ENCODE results near the gene FNDC10. TPM values are rescaled to one million over a fixed set of nuclear protein-coding genes. Genes with fewer than 3 reads are reported as not detected.

Gene FNDC10
- total RNA-seq, 1 experiment from 2014 or later, result 15.2 TPM

DNA sequence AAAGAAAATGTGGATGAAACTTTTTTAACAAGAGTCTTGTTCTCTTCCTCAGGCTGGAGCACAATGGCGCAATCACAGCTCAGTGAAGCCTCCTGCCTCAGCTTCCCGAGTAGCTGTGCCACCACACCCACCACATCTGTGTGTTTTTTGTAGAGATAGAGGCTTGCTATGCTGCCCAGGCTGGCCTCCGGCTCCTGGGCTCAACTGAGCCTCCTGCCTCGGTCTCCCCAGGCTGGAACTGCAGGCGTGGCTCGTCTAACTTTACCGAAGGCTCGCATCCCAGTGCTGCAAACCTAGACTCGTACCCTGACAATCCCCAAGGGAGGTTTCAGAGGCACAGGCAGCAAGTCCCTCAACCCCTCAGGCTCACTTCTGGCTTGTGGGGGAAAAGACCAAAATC lies 39.8 kb downstream of the FNDC10 start:
- no peak overlapping the region for H3K23ac ChIP-seq (ENCODE audit: insufficient read length, low read depth, low read length)
- no peaks in the 10 kb centered on the region for H3K27me3 ChIP-seq (ENCODE audit: insufficient read depth, low read length)
- no peak overlapping the region for H4K91ac ChIP-seq (ENCODE audit: insufficient read length, low read depth, low read length)
- H2AK5ac ChIP-seq (ENCODE audit: insufficient read length, low read length), result no peak overlapping the region
- H3K9ac ChIP-seq (ENCODE audit: extremely low read depth, insufficient read length, low read length), result no peak overlapping the region
- H3K18ac ChIP-seq (ENCODE audit: insufficient read length, low read depth, low read length), result no peak overlapping the region
- H3K23me2 ChIP-seq (ENCODE audit: insufficient read length, low read depth, low read length, poor library complexity, severe bottlenecking), result no peaks in the 10 kb centered on the region
- no peak overlapping the region for H4K8ac ChIP-seq (replicated peaks; ENCODE audit: insufficient read length, low read depth, low read length)
- no peak overlapping the region for H2BK12ac ChIP-seq (ENCODE audit: insufficient read length, low read depth, low read length)
- no peak overlapping the region for H3K4ac ChIP-seq (ENCODE audit: low read depth, low read length)
- no peak overlapping the region for H2AFZ ChIP-seq (ENCODE audit: low read length)
- Mint-ChIP-seq H3K27me3 (ENCODE audit: low read depth) (no peaks in the 10 kb centered on the region; the same call in 1 of the 2 replicates), H3K4me3 (no peak overlapping the region), H3K36me3 (ENCODE audit: insufficient read depth in 1 of 3, low read depth in 3 of 3) (peaks cover 29 to 53% (median 40%) of the 10 kb centered on the region in 3 experiments), H3K9me3 (no peaks in the 10 kb centered on the region), H3K4me1 (no peaks in the 10 kb centered on the region), H3K27ac (no peak overlapping the region)
- TF ChIP-seq, protein P1, sequence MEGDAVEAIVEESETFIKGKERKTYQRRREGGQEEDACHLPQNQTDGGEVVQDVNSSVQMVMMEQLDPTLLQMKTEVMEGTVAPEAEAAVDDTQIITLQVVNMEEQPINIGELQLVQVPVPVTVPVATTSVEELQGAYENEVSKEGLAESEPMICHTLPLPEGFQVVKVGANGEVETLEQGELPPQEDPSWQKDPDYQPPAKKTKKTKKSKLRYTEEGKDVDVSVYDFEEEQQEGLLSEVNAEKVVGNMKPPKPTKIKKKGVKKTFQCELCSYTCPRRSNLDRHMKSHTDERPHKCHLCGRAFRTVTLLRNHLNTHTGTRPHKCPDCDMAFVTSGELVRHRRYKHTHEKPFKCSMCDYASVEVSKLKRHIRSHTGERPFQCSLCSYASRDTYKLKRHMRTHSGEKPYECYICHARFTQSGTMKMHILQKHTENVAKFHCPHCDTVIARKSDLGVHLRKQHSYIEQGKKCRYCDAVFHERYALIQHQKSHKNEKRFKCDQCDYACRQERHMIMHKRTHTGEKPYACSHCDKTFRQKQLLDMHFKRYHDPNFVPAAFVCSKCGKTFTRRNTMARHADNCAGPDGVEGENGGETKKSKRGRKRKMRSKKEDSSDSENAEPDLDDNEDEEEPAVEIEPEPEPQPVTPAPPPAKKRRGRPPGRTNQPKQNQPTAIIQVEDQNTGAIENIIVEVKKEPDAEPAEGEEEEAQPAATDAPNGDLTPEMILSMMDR (conservative IDR thresholded peaks at IDR 0.05), result no peak
- H4K20me1 ChIP-seq (ENCODE audit: control insufficient read depth, insufficient read depth, insufficient read length), result no peaks in the 10 kb centered on the region
- H4K5ac ChIP-seq (ENCODE audit: insufficient read length, low read depth, low read length), result no peak overlapping the region
- H3K79me2 ChIP-seq (ENCODE audit: insufficient read depth, low read length), result peaks cover 4% of the 10 kb centered on the region; the same call in 1 of the 2 replicates
- H3K27ac ChIP-seq (ENCODE audit: insufficient read length, low read depth, low read length), result no peak overlapping the region
- no peak overlapping the region for H2BK5ac ChIP-seq (ENCODE audit: insufficient read length, low read length)
- H2BK20ac ChIP-seq (ENCODE audit: low read depth, low read length, poor library complexity, severe bottlenecking), result no peak overlapping the region
- no CpG with 5 or more reads among the region's 9 CpGs for WGBS (ENCODE audit: extremely low coverage, insufficient read length, low lambda C conversion rate)
- no peak overlapping the region for H3K14ac ChIP-seq (ENCODE audit: insufficient read depth, low read length)
- H2BK15ac ChIP-seq (ENCODE audit: low read depth, low read length), result no peak overlapping the region
- DNase-seq, result no peak
- H3K4me1 ChIP-seq (ENCODE audit: insufficient read depth, low read length), result no peaks in the 10 kb centered on the region
- H3K56ac ChIP-seq (ENCODE audit: insufficient read length, low read depth, low read length), result no peak overlapping the region
- H3T11ph ChIP-seq (ENCODE audit: low read length), result no peak overlapping the region
- H3K9me3 ChIP-seq (ENCODE audit: control insufficient read depth, low read depth, low read length), result no peaks in the 10 kb centered on the region
- no peak overlapping the region for H3K4me2 ChIP-seq (ENCODE audit: insufficient read depth, insufficient read length, low read length)
- peaks cover 6% of the 10 kb centered on the region for H3K79me1 ChIP-seq (ENCODE audit: insufficient read depth, low read depth, low read length, poor library complexity, severe bottlenecking)
- H2BK120ac ChIP-seq (ENCODE audit: low read depth, low read length, poor library complexity, severe bottlenecking), result no peak overlapping the region
